Measurements from ENCODE around the gene HES4. TPM values are rescaled to one million over a fixed set of nuclear protein-coding genes. Genes with fewer than 3 reads are reported as not detected.

The HES4 gene
- total and polyA plus RNA-seq, 8 donors: 4.0 to 212 (median 29.3) TPM; not detected in 1

DNA sequence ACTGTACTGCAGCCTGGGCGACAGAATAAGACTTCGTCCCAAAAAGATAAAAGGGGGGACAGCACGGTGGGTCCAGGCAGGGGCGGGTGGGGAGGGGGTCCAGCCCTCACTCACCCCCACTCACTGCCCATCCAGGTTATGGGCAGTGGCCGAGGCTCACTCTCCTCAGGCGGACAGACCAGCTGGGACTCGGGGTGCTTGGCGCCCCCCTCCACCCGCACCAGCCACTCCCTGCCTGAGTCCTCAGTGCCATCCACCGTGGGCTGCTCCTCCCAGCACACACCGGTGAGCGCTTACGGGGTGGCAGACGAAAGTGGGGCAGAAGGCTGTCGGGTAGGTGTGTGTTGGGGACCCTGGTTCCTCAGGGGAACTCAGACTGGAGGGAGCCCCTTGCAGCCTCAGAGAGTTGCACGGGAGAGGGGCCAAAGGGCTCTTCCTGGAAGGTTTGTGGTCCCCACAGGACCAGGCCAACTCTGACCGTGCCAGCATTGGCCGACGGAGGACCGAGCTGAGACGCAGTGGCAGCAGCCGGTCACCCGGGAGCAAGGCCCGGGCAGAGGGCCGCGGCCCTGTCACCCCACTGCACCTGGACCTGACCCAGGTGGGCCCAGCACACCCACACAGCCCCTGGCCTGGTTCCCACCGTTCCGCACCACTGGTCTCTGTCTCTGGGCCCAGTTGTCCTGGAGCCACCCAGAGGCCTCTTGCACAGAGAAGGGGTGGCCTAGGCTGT, 27.0 kb downstream of the HES4 start:
- WGBS, 5 donors: 84 to 91% (median 86%) methylated on average over 9 to 28 of the region's 28 CpGs
- Histone ChIP-seq H3K27ac (no peak overlapping the region), H3K4me3 (no peak overlapping the region), H3K9me3 (no peaks in the 10 kb centered on the region), H3K4me1 (peaks cover 7 to 18% (median 13%) of the 10 kb centered on the region in 4 donors), H3K36me3 (no peaks in the 10 kb centered on the region), H3K27me3 (peaks cover 11 to 87% (median 40%) of the 10 kb centered on the region in 3 donors)
- no peak for TF ChIP-seq POLR2AphosphoS5 (IDR thresholded peaks at IDR 0.05)
- TF ChIP-seq EP300 (IDR thresholded peaks at IDR 0.05): no peak
- no peak for TF ChIP-seq POLR2A (IDR thresholded peaks at IDR 0.05)
- TF ChIP-seq, protein P1, sequence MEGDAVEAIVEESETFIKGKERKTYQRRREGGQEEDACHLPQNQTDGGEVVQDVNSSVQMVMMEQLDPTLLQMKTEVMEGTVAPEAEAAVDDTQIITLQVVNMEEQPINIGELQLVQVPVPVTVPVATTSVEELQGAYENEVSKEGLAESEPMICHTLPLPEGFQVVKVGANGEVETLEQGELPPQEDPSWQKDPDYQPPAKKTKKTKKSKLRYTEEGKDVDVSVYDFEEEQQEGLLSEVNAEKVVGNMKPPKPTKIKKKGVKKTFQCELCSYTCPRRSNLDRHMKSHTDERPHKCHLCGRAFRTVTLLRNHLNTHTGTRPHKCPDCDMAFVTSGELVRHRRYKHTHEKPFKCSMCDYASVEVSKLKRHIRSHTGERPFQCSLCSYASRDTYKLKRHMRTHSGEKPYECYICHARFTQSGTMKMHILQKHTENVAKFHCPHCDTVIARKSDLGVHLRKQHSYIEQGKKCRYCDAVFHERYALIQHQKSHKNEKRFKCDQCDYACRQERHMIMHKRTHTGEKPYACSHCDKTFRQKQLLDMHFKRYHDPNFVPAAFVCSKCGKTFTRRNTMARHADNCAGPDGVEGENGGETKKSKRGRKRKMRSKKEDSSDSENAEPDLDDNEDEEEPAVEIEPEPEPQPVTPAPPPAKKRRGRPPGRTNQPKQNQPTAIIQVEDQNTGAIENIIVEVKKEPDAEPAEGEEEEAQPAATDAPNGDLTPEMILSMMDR (IDR thresholded peaks at IDR 0.05): no peak
- intact Hi-C loops (cut with DNase I; ENCODE audit: low total_unique reads): no loop called here
- no peak for DNase-seq

DNA sequence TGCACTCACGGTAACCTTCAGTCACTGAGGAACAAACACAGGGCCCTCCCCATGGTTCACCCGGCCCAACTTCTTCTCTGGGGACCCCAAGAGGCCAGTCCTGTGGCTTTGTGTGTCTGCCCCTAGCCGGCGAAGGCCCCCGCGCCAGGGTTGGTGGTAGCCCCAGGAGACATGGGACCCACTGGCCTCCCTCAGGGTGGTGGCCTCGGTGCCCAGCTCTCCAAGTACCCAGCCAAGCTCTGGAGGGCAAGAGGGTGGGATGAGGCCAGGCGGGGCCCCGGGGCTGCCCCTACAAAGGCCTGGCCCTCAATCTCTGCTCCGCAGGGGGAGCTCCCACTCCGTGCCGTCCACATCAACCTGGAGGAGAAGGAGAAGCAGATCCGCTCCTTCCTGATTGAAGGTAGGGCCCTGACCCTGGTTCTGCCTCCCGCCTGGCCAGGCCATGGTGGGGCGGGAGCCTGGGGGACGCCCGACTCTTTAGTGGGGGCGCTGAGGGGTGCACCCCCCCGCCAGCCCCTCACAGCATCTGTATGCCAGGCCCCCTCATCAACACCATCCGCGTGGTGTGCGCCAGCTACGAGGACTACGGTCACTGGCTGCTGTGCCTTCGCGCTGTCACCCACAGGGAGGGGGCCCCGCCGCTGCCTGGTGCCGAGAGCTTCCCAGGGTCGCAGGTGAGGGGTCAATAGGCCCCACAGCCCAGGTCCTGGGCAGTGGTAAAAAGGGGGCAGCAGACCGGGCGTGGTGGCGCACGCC, 28.0 kb downstream of the HES4 start:
- Histone ChIP-seq H3K9me3 (no peaks in the 10 kb centered on the region), H3K4me1 (peaks cover 15 to 27% (median 20%) of the 10 kb centered on the region in 4 donors), H3K27ac (no peak overlapping the region), H3K27me3 (peaks cover 11 to 96% (median 45%) of the 10 kb centered on the region in 3 donors), H3K36me3 (no peaks in the 10 kb centered on the region), H3K4me3 (no peak overlapping the region)
- TF ChIP-seq POLR2A (IDR thresholded peaks at IDR 0.05) (no peak), EP300 (IDR thresholded peaks at IDR 0.05) (no peak), POLR2AphosphoS5 (IDR thresholded peaks at IDR 0.05) (no peak)
- TF ChIP-seq, protein P1 (IDR thresholded peaks at IDR 0.05): no peak
- DNase-seq: no peak
- intact Hi-C loops (cut with DNase I; ENCODE audit: low total_unique reads): no loop called here
- WGBS, 5 donors: 80 to 85% (median 84%) methylated on average over 4 to 34 of the region's 34 CpGs

DNA sequence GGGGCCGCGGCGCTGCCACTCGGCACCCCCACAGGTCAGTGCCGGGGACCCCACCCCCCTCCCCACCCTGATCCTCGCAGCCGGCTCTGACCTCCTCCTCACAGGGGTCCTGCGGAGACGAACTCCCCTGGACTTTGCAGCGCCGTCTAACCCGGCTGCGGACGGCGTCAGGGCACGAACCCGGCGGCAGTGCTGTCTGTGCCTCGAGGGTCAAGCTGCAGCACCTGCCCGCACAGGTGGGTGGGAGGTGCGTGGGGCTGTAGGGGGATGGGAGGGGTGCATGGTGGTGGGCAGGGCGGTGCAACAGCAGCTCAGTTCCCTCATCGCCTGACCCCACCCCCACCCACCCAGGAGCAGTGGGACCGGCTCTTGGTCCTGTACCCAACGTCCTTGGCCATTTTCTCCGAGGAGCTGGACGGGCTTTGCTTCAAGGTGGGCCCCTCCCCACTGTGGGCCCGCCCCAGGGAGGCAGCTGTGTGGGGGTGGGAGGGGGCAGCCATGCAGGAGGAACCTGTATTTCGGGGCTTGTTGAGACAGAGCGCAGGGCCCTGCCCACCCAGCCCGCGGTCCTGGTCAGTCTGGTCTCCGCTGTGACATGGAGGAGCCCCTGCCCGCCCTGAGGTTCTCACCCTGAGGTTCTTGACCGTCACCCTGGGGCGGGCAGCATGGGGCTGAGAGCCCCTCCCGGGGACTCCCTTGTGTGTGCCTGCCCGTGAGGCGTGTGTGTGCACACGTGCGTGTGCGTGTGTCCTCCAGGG, 28.7 kb downstream of the HES4 start:
- H3K4me1 ChIP-seq: peaks cover 15 to 30% (median 25%) of the 10 kb centered on the region in 4 donors
- H3K4me3 ChIP-seq: no peak overlapping the region
- H3K27me3 ChIP-seq: peaks cover 11 to 98% (median 41%) of the 10 kb centered on the region in 3 donors
- DNase-seq: no peak
- TF ChIP-seq EP300 (IDR thresholded peaks at IDR 0.05): no peak
- TF ChIP-seq, protein P1 (IDR thresholded peaks at IDR 0.05): no peak
- TF ChIP-seq POLR2A (IDR thresholded peaks at IDR 0.05): no peak
- no peak for TF ChIP-seq POLR2AphosphoS5 (IDR thresholded peaks at IDR 0.05)
- no peak overlapping the region for H3K27ac ChIP-seq
- WGBS, 5 donors: 39 to 58% (median 40%) methylated on average over 20 to 42 of the region's 42 CpGs
- no peaks in the 10 kb centered on the region for H3K36me3 ChIP-seq
- intact Hi-C loops (cut with DNase I; ENCODE audit: low total_unique reads): no loop called here
- no peaks in the 10 kb centered on the region for H3K9me3 ChIP-seq

All from stomach (tissue), 9 donors.